GM19043 (cell line): ENCODE data around the gene KRT33B.
"Not testable (repeated sequence)": the region's sequence is repeated elsewhere in the genome, so short reads cannot be mapped to it uniquely, and the experiment has no call there.

ENCODE experiments used
- ATAC-seq: cut with Tn5 transposase; IDR thresholded peaks from one replicate; pipeline ENCODE4 v1.9.1; 2021; ENCODE audit warnings: low read depth; ENCODE audit not compliant: unreplicated experiment

Gene KRT33B

GRCh38 chr17:41350381-41350878 lies 19.2 kb downstream of the KRT33B start, which contains the start of gene KRT33A:
Gene KRT33A (minus strand): TSS chr17:41350828. CDS start chr17:41350767, 61 bp downstream.
- not testable (repeated sequence) for ATAC-seq

GRCh38 chr17:41347869-41348760 lies 21.5 kb downstream of the KRT33B start:
- ATAC-seq: no peak

DNA sequence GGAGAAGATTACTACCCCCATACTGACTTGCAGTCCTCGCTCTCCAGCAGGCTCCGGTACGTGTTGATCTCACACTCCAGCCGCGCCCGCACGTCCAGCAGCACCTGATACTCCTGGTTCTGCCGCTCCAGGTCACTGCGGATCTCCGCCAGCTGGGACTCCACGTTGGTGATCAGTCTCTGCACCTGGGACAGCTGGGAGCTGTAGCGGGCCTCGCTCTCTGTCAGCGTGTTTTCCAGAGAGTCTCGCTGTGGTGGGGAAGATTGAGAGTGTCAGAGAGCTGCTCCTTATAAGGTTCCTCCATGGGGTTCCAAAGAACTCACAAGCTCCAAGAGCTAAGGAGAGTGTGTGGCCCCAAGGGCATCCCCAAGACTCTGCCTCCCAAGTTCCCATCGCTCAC lies 23.2 kb downstream of the KRT33B start:
- ATAC-seq: not testable (repeated sequence)

DNA sequence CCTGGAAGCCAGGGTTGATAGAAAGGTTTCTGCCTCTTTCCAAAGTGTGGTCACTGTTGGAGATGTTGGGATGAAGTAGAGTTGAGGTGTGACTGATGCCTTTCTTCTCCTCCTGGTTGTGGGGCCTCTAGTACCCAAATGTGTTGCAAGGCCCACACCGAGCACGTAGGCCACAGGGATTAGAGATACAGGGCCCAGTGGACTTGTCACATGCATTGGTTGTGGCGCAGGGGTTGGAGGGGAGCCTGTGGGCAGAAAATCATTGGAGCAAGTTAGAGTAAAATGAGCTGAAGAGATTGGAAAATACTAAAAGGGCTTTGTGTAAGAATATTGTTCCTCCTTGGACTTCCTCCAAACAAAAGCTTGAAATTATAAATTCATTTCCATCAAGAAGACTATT lies 23.6 kb downstream of the KRT33B start:
- no peak for ATAC-seq

DNA sequence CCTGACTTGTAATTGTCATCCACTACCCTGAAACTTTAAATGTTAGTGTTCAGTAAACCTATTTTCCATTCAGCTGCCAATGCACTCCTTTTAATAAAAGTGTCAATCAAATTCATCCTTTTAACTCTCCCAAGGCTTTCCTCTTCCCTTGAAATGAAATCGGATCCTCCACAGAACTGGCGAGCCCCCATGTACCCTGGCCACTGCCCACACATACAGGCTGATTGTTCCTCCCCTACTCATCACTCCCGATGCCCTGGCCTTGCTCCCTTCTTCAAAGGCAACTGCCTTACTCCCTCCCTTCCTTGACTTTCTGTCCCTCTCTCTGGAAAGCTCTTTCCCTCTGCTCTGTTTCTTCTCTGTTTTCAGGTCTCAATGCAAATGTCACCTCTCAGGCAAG lies 26.6 kb downstream of the KRT33B start:
- ATAC-seq: no peak

- no peak for ATAC-seq
Measured at GRCh38 chr17:41340934-41341861, 28.4 kb downstream of the KRT33B start.

- no peak for ATAC-seq
Measured at GRCh38 chr17:41340494-41340893, 29.1 kb downstream of the KRT33B start.

DNA sequence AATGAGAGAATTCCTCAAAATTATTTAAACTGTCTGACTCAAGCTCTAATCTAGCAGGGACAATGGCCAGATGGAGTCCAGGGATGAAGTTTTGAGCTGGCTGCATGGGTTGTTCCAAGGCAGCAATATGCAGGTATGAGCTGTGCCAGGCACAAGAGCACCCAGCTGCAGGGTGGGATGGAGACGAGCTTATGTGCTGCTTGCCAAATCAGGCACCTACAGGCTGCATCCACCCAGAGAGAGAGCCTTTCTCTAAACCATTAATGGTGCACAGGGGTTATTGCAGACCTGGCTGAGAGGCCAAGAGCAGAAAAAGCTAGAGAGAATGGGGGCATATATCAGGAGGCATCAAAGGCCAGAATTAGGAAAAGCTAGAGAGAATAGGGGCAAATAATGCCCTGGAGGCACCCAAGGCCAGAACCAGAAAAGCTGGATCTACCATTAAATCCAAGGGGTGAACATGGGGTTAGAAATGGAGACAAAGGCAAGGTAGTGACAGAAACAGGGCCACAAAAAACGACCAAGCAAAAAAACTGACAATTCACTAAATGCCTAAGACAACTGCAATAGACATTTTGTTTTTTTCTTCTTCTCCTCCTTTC lies 29.9 kb downstream of the KRT33B start:
- no peak for ATAC-seq

DNA sequence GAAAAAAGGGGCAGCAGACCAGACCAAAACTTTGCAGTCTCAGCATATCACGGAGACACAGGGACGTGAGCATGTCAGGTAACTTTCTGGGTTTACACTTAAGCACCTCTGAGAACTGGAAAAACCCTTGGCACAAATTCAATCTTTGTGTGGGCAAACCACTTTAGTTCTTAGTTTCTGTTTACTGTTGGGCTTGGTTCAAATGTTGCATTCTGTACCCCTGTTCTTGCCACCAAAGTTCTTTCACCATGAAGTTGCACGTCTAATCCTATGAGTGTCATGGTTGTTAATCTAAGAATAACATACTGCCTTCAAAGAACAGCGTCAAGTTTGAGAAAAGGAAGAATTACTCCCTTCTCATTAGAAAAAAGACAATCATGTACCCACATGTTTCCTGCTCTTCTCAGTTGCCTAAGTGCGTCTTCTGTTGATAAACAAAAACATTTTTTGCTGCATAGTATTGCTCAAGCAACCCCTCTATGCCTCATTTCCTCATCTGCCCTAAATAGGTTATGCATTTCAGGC lies 30.6 kb downstream of the KRT33B start:
- ATAC-seq: no peak

- no peak for ATAC-seq
Measured at GRCh38 chr17:41335747-41336146, 33.9 kb downstream of the KRT33B start.

GRCh38 chr17:41334385-41335305 lies 35.0 kb downstream of the KRT33B start:
- ATAC-seq: no peak

DNA sequence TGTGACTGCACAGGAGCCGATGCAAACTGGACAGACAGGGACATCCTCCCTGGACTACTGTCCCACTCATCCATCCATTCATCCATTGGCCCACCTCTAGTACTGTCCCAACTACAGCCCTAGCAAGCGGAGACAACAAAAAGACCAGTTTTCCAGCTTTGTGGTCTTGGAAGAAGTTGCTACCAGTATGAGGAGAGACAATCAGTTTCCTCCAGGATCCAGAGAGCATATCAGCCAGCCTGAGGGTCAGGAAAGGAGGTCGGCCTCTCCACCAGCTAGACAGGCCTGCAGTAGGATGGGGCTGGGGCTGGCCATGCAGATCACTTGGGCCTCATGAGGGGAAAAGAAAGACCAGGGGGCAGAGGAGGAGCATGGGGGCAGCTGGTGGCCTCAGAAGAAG lies 35.8 kb downstream of the KRT33B start:
- no peak for ATAC-seq

DNA sequence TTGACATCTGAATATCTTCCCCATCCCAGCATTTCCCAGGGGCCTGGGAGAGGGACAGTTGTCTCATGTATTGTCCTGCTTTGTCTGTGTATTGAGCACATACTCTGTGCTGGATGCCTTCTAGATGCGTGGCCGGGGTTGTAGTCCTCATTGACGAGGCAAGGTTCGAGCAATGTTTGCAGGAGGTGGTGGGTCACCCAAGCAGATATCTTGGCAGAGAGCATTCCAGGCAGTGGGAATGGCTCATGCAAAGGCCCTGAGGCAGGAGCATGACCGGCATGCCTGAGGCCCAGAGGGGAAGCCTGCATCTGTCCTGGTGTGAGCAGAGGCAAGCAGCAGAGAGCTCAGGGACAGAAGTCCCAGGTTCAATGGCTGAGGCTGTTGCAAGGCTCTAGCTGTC lies 36.5 kb downstream of the KRT33B start:
- ATAC-seq: no peak

DNA sequence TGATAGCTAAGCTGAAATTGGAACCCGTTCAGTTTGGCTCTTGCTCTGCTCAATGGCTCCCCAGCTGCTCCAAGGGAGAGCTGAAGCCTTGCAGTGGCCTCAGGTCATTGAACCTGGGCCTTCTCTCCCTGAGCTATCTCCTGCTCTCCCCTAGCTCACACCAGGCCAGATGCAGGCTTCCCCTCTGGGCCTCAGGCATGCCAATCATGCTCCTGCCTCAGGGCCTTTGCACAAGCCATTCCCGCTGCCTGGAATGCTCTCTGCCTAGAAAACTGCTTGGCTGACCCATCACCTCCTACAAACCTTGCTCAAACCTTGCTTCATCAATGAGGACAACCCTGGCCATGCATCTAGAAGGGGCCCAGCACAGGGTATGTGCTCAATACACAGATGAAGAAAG lies 37.4 kb downstream of the KRT33B start:
- no peak for ATAC-seq

DNA sequence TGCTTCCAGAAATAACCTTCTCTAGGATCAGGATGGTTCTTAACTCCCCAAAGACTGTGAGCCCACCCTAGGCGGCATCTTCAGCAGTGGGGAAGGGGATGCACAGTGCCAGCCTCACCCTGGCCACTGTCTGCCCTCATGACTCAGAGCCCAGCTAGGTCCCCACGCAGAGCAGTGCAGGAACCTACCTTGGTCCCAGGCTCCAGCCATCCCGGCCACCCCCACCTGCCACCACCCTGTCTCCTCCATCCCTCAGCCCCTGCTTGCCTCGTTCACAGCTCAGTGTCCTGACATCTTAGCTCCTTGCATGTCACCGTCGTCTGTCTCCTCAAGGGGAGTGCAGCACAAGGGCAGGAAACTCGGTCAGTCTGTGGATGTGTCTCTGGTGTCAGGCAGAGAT lies 38.0 kb downstream of the KRT33B start:
- no peak for ATAC-seq

DNA sequence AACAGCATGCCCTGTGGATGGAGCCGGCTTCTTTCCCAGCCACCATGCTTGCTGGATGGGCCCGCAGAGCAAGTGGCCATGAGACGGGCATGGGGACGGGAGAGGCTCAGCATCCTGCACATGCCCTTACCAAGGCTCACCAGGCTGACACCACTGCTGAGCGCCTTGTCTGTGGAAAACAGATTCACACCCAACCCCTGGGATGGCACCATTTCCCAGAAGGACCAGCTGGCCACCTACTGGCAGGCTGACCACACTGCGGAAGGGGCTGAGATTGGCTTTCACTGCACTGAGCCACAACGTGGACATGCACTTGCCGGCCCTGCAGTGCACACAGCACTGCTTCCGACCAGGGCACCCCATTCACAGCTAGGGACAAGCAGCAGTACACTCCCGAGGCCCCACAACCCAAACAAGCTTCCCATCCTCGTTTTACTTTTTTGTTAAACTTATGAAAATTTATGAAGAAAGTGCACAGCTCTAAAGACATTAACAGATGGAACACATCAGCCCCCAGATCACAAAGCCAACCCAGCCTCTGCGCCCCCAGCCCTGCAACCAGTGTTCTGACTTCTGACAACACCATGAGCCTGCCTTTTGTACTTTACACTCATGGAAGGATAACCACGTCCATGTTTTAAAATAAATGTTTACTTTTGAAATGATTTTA lies 40.2 kb downstream of the KRT33B start:
- no peak for ATAC-seq

DNA sequence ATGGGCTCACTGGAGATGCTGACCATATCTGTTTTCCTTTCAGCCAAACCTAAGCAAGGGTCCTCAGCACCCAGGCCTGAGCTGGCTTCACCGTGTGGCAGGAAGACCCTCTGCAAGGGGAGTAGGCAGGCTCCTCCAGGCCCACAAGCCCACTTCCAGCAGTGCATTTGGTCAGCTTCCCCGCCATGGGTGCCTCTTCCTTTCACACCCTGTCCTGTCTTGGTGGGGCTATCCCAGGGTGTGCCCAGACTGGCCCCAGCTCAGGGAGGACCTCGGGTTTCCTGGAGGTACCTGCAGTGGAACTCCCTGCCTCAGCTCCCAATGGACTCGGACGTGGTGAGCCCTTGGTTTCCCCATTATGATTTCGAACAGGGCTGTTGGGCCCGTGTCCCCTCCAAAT lies 41.4 kb downstream of the KRT33B start:
- ATAC-seq: no peak

GRCh38 chr17:41327411-41328120 lies 42.0 kb downstream of the KRT33B start:
- no peak for ATAC-seq
